IMR-90 (cell line): ENCODE measurements around the gene UBE3B. TPM values are rescaled to one million over a fixed set of nuclear protein-coding genes. Genes with fewer than 3 reads are reported as not detected.

ENCODE experiments used
- ATAC-seq: fragments of 200-7000 bp; cut with Tn5 transposase; 2 replicates; pipeline ENCODE4 v1.9.1; 2020; ENCODE audit warnings: low read depth, mild to moderate bottlenecking, moderate library complexity
- BruUV-seq: library from RNA; stranded (reverse); fragments of 400-500 nt; replicated peaks from 2 replicates; lab custom pipeline; 2021; lab: Mats Ljungman, UMichigan
- CTCF ChIA-PET: fragments of 300-600 bp; formaldehyde crosslinking; extraction: SDS; loops from one replicate; lab custom pipeline; 2021; ENCODE audit warnings: antibody characterized with exemption; lab: Yijun Ruan, JAX
- POLR2A ChIA-PET: fragments of 300-600 bp; sonication (Branson Sonifier 250); formaldehyde crosslinking; loops from one replicate; lab custom pipeline; 2022; ENCODE audit warnings: antibody characterized with exemption; ENCODE audit not compliant: unreplicated experiment; lab: Charles Lee
- DNase-seq: peaks from one replicate; pipeline ENCODE4 v3.0.0; 2013
- H2AFZ ChIP-seq: replicated peaks from 2 replicates; pipeline ENCODE3; 2013; ENCODE audit warnings: low read length, mild to moderate bottlenecking; ENCODE audit not compliant: poor library complexity
- H2AK5ac ChIP-seq: 2 replicates; pipeline ENCODE4 v1.6.1; 2013; ENCODE audit warnings: low read depth, low read length, inconsistent platforms
- H2AK9ac ChIP-seq: replicated peaks from 2 replicates; pipeline ENCODE3; 2013; ENCODE audit warnings: mild to moderate bottlenecking, low read depth, low read length, moderate library complexity; ENCODE audit not compliant: poor library complexity
- H2BK120ac ChIP-seq: 2 replicates; pipeline ENCODE4 v1.6.1; 2013; ENCODE audit warnings: low read depth, low read length, inconsistent platforms
- H2BK15ac ChIP-seq: 3 replicates; pipeline ENCODE4 v1.6.1; 2013; ENCODE audit warnings: low read depth, low read length, inconsistent platforms
- H2BK20ac ChIP-seq: 2 replicates; pipeline ENCODE4 v1.6.1; 2013; ENCODE audit warnings: low read depth, mild to moderate bottlenecking, inconsistent platforms, low read length, moderate library complexity
- H2BK5ac ChIP-seq: 2 replicates; pipeline ENCODE4 v1.6.1; 2013; ENCODE audit warnings: mild to moderate bottlenecking, low read depth, low read length, inconsistent platforms; ENCODE audit not compliant: poor library complexity, severe bottlenecking
- H3K14ac ChIP-seq: replicated peaks from 2 replicates; pipeline ENCODE4 v1.6.1; 2013; ENCODE audit warnings: low read depth, low read length, inconsistent platforms
- H3K18ac ChIP-seq: 2 replicates; pipeline ENCODE4 v1.6.1; 2013; ENCODE audit warnings: low read depth, low read length, control low read depth
- H3K23ac ChIP-seq: 2 replicates; pipeline ENCODE4 v1.6.1; 2013; ENCODE audit warnings: low read depth, low read length, inconsistent platforms
- H3K27ac ChIP-seq: 2 replicates; pipeline ENCODE4 v1.5.1; 2013; ENCODE audit warnings: mild to moderate bottlenecking, control low read depth, low read length; ENCODE audit not compliant: insufficient read depth
- H3K27me3 ChIP-seq: 2 replicates; pipeline ENCODE4 v1.6.1; 2013; ENCODE audit warnings: low read length; ENCODE audit not compliant: control insufficient read depth, insufficient read depth
- H3K36me3 ChIP-seq: 2 replicates; pipeline ENCODE4 v1.6.1; 2013; ENCODE audit warnings: low read length, mixed read lengths; ENCODE audit not compliant: control insufficient read depth, insufficient read depth
- H3K4ac ChIP-seq: 2 replicates; pipeline ENCODE4 v1.6.1; 2013; ENCODE audit warnings: low read depth, low read length, inconsistent platforms
- H3K4me1 ChIP-seq: 2 replicates; pipeline ENCODE4 v1.6.1; 2013; ENCODE audit warnings: low read length, mixed read lengths; ENCODE audit not compliant: control insufficient read depth, insufficient read depth
- H3K4me2 ChIP-seq: 2 replicates; pipeline ENCODE4 v1.6.1; 2013; ENCODE audit warnings: low read depth, mild to moderate bottlenecking, control low read depth, low read length, moderate library complexity
- H3K4me3 ChIP-seq: 2 replicates; pipeline ENCODE4 v1.5.1; 2013; ENCODE audit warnings: low read depth, mild to moderate bottlenecking, control low read depth, low read length, moderate library complexity; ENCODE audit not compliant: insufficient read depth
- H3K56ac ChIP-seq: 2 replicates; pipeline ENCODE4 v1.6.1; 2013; ENCODE audit warnings: low read length, inconsistent platforms; ENCODE audit not compliant: insufficient read depth; ENCODE audit errors: extremely low read depth
- H3K79me1 ChIP-seq, 2 experiments: 2 replicates each; pipeline ENCODE4 v1.6.1; 2013; ENCODE audit warnings: low read length in 2 of 2, inconsistent platforms in 1 of 2, low read depth in 1 of 2
- H3K9ac ChIP-seq: 2 replicates; pipeline ENCODE4 v1.6.1; 2013; ENCODE audit warnings: low read depth, low read length, control low read depth
- H3K9me1 ChIP-seq: 2 replicates; pipeline ENCODE4 v1.6.1; 2013; ENCODE audit warnings: low read length, inconsistent platforms; ENCODE audit not compliant: insufficient read depth
- H3K9me3 ChIP-seq: 2 replicates; pipeline ENCODE4 v1.6.1; 2013; ENCODE audit warnings: low read length; ENCODE audit not compliant: control insufficient read depth, insufficient read depth
- H4K20me1 ChIP-seq: 2 replicates; pipeline ENCODE4 v1.6.1; 2013; ENCODE audit warnings: low read length, inconsistent platforms; ENCODE audit not compliant: insufficient read depth
- H4K5ac ChIP-seq: 2 replicates; pipeline ENCODE4 v1.6.1; 2013; ENCODE audit warnings: mild to moderate bottlenecking, low read depth, low read length, control low read depth
- H4K8ac ChIP-seq, 2 experiments: 2 replicates each; pipeline ENCODE4 v1.6.1; 2013; ENCODE audit warnings: low read depth in 2 of 2, low read length in 2 of 2, control low read depth in 1 of 2, inconsistent platforms in 1 of 2
- H4K91ac ChIP-seq: 2 replicates; pipeline ENCODE4 v1.6.1; 2013; ENCODE audit warnings: low read depth, low read length, inconsistent platforms; ENCODE audit not compliant: insufficient read depth
- BHLHE40 ChIP-seq: fragments of 150-350 bp; IDR thresholded peaks from 2 replicates; pipeline ENCODE4 v1.6.1; 2016; ENCODE audit warnings: mild to moderate bottlenecking, low read depth, low read length
- MAZ ChIP-seq: IDR thresholded peaks from 2 replicates; pipeline ENCODE4 v1.6.1; 2012; ENCODE audit warnings: low read depth, mild to moderate bottlenecking, low read length, improper control_type of control experiment, moderate library complexity, borderline replicate concordance
- WGBS, 2 experiments: methylation state at CpG; one replicate each; pipeline versions ENCODE4 v1.1.5 to v1.1.7; 2013; ENCODE audit warnings: missing lambda C conversion rate in 2 of 2; ENCODE audit not compliant: insufficient read length in 1 of 2; ENCODE audit errors: extremely low coverage in 2 of 2; 5-methylcytosine and 5-hydroxymethylcytosine counted together
- dilution Hi-C: fragments of 300-500 bp; cut with HindIII; formaldehyde crosslinking; loops from one replicate; pipeline ENCODE4 v1.14.3; 2018; ENCODE audit warnings: low sequenced_read_pairs; ENCODE audit not compliant: unreplicated experiment
- in situ Hi-C: fragments of 300-500 bp; cut with MboI; formaldehyde crosslinking; loops from 3 replicates; pipeline ENCODE4 v1.14.3; 2019; ENCODE audit warnings: low sequenced_read_pairs, inconsistent platforms, mixed read lengths
- intact Hi-C: fragments of 100-400 bp; cut with micrococcal nuclease; formaldehyde crosslinking; loops from 2 replicates; pipeline ENCODE4 v1.10.0; 2022
- polyA plus RNA-seq, 3 experiments: library from polyadenylated mRNA; depleted of rRNA; stranded (reverse); fragments of >200 nt; gene quantifications; 2 replicates each; pipeline ENCODE4 v1.2.3, GENCODE V29; 2012; ENCODE audit warnings: low replicate concordance in 1 of 3
- total RNA-seq: library from RNA; depleted of rRNA; stranded (reverse); fragments of >200 nt; gene quantifications from 2 replicates; pipeline ENCODE4 v1.2.3, GENCODE V29; 2012

Gene UBE3B
- total and polyA plus RNA-seq, 2 of the 4 experiments (the other 2 are of a cell fraction) = 18.8 to 24.9 TPM

DNA sequence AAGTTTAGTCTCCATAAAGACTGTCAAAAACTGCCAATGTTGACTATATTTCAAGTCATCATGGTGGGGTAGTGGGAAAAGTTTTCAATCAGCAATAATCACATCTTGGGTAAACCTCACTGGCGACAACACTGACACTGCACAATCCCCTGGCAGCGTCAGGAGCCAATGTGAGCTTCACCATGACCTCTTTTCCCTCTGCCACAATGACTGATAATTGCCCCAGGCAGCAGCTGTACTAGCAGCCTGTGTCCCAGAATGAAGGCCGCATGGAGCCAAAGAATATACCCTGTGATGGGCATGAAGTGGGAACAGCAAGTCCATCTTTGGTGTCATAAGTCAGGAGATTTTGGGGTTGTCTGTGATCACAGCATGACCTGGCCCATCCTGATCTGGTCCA is 90.5 kb downstream of the UBE3B start:
- Histone ChIP-seq H2BK20ac (no peak overlapping the region), H3K4me1 (no peaks in the 10 kb centered on the region; the same call in 1 of the 2 replicates), H4K91ac (no peak overlapping the region), H4K5ac (no peak overlapping the region), H3K14ac (no peak overlapping the region), H2BK15ac (no peak overlapping the region), H4K8ac (no peak overlapping the region), H4K20me1 (no peaks in the 10 kb centered on the region), H2AK9ac (no peak overlapping the region), H3K9me1 (peaks cover 2% of the 10 kb centered on the region), H3K4me3 (no peak overlapping the region), H2AFZ (no peak overlapping the region), H3K4me2 (no peak overlapping the region), H2BK120ac (no peak overlapping the region), H3K4ac (no peak overlapping the region), H3K56ac (no peak overlapping the region), H3K23ac (no peak overlapping the region), H3K79me1 (peaks cover 0 to 10% of the 10 kb centered on the region in 2 experiments; a peak in 2 of 4 replicates), H2BK5ac (no peak overlapping the region), H3K27me3 (no peaks in the 10 kb centered on the region), H3K9me3 (no peaks in the 10 kb centered on the region), H3K9ac (no peak overlapping the region), H3K36me3 (peaks cover 6% of the 10 kb centered on the region), H3K27ac (no peak overlapping the region), H3K18ac (no peak overlapping the region), H2AK5ac (no peak overlapping the region)
- no peak for ATAC-seq
- POLR2A ChIA-PET = no interaction called here
- no TSS peak for BruUV-seq
- DNase-seq = no peak
- TF ChIP-seq BHLHE40 (no peak), MAZ (no peak)
- CTCF ChIA-PET = no interaction called here
- intact Hi-C loops = no loop called here
- in situ Hi-C loops = no loop called here
- no CpG with 5 or more reads among the region's 3 CpGs for WGBS, 2 experiments
- dilution Hi-C loops = no loop called here
